GM21825 (cell line): Measurements from ENCODE around the gene NPM3.

ENCODE experiments used
- ATAC-seq: cut with Tn5 transposase; IDR thresholded peaks from one replicate; pipeline ENCODE4 v1.9.1; 2021; ENCODE audit warnings: mild to moderate bottlenecking, moderate library complexity; ENCODE audit not compliant: unreplicated experiment

The NPM3 gene

DNA sequence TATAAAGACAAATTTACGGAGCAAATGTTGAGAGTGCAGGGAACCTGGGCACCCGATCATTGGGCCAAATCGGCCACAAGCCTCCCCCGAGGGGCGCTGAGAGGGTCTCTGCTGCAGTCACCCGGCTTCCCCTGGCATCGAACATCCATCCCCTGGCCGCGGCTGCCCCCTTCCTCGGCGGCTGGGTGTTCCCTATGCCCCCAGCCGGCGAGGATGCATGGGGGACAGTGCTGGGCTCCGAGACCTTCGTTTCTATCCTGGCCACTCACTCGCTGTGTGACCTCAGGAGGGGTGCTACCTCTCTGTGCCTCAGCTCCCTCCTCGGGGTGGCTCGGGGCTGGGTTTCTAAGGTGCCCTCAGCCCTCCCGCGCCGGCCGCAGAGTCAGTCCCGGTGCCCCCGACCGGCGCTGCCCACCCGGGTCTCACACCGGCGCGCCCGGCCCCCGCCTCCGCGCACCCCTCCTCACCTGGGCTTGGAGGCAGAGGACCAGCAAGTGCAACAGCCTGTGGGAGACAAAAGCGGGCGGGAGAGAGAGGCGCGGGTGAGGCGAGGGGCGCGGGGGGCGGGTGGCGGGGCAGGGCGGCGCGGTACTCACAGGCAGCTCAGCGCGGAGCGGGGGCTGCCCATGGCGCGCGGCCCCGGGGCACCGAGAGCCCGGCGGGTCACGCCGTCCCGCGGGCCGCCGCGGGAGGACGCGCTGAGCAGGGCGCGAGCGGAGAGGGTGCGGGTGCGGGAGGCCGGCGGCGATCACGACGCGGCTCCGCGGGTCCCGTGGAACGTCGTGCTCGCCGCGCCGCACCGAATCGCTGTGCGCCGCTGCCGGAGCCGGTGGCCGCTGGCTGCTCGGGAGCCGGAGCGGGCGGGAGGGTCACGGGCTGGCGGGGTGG, 7.7 kb downstream of the NPM3 start, which contains the start of gene FGF8:
TSS of gene FGF8 (minus strand) at position 842 of the 888 bp plus-strand sequence. CDS start at position 628, 214 bp downstream.
- no peak for ATAC-seq

DNA sequence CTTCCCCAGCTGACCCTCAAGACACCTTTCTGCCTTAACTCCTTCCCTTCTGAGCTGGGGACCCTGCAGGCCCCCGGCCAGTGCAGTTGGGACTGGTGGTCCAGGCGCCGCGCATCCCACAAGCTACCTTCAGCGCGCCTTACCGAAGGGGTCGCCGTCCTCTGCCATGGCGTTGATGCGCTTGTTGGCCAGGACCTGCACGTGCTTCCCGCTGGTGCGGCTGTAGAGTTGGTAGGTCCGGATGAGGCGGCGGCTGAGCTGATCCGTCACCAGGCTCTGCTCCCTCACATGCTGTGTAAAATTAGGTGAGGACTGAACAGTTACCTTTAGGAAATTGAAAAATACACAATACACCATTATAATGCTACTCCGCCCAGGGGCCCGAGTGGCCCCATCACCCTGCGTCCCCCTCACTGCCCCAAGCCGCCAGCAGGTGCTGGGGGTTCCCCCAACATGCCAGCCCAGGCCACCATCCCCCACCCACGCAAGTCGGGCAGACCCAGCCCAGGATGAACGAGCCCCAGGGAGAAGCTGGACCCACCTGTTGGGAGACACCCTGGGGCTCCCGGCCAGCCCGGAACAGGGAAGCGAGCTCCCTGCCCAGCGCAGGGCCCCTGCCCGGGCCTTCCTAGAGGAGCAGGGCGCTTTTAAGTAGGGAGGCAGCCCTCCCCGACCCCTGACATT, 8.5 kb downstream of the NPM3 start:
- no peak for ATAC-seq

DNA sequence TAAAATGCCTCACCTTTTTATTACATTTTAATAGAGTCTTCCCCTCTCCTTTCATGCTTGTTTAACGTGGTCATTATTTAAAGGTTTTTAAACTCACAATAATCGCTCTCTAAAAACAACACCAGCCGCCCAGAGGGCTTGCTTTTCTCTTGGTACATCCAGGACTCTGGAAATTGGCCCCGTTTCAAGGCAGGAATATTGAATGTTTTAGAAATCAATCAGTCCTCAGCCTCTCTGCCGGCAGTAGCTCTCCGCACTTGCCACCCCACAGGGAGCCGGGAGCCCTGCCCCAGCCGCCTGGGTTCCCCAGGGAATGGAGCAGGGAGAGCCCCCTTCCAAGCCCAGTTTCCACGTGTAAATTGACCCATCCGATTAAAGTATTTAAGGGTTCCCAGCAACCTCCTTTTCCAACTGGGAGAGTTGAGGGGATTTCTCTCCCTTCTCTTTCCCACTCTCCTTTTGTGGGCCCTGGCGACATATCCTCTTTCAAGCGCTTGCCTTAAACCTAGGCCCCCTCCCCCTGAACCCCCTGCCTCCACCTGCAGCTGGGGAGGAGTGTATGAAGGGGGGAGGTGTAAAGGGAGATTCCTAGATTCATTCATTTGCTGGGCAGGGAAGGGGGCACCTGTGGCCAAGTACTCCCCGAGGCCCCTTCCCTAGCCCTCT, 9.2 kb downstream of the NPM3 start:
- ATAC-seq: no peak

DNA sequence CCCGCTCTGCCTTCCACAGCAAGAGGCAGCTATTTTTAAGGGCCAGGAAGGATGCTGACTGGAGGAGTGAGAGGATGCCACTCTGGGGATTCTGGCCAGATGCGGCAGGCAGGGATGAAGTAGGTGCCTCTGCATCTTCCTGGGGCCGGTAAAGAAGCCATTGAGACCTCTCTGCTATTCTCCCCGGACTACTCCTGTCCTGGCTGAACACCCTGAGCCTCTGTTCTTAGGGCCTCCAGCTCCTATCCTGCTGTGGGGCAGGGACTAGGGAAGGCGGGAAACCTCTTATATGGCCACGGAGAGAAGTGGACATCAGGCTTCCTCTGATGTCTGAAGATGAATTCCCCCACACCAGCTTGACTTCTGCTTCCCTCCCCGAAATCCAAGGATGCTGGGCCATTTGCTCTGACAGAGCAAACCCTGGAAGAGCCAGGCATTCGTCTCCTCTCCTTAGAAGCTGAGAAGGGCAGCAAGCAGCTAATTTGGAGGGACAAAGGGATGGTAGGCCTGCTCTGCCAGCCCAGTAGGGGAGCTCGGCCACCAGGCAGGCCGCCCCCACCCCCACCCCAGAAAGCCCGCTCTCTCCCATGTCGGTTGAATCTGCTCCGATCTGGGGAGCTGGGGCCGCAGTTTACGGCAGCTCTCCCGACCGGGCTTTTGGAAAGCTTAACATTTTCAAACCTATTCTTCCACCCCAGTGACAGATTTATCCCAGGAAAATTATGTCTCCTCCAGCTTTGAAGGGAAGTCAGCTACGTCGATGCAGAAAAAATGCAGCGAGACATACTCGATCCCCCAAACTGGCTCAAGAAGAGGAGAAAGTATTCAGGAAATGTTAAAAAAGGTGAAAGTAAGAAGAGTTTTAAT, 10.1 kb downstream of the NPM3 start:
- ATAC-seq: no peak

DNA sequence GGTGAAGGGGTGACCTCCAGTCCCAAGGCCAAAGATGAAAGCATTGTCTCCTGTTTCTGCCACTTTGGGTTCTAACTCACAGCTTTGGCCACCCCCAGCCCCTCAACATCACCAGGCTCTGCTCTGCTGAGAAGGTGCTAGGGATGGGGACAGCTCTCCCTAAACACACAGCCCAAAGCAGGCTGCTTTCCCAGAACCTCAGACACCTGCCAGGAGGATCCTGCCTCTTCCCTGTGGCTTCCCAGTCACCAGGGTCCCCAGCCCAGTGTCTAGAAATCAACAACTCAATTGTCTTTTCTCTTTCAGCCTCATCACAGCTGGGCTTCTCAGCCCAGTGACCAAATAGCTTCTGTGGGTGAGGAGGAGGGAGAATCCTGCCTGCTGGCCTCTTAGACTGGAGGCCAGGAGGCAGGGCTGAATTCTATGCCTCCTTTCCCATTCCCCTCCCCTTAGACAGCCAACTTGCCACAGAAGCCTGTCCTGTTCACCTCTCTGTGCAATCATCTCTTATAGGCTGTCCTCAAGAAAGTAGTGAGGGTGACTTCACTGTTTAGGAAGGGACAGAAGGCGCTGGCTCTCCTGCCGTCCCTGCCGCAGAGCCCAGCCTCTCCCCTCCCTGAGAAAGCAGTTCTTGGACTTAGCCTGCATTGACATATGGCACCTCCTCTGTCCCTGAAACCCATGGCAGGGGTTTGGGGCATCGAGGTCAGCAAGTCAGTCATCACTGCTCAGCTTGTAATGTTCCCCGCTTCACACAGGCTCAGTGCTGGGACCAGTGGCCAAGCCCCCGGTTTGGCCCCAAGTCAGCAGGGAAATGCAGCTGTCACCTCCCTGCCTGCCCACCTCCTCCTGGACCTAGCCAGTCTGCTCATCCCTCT, 11.0 kb downstream of the NPM3 start:
- no peak for ATAC-seq

DNA sequence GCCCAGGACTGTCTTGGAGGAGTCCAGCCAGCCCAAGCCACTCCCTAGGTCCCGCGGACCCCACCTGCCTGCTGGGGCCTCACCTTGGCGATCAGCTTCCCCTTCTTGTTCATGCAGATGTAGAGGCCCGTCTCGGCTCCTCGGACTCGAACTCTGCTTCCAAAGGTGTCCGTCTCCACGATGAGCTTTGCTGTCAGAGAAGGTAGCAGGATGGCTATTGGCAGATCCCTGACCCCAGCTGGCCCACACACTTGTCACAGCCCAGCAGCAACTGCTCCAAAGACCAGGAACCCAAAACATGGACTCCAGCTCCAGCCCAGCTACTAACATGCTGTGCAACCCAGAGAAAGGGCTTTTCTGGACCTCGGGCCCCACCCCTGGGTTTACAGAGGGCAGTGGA, 11.9 kb downstream of the NPM3 start:
- ATAC-seq: no peak

DNA sequence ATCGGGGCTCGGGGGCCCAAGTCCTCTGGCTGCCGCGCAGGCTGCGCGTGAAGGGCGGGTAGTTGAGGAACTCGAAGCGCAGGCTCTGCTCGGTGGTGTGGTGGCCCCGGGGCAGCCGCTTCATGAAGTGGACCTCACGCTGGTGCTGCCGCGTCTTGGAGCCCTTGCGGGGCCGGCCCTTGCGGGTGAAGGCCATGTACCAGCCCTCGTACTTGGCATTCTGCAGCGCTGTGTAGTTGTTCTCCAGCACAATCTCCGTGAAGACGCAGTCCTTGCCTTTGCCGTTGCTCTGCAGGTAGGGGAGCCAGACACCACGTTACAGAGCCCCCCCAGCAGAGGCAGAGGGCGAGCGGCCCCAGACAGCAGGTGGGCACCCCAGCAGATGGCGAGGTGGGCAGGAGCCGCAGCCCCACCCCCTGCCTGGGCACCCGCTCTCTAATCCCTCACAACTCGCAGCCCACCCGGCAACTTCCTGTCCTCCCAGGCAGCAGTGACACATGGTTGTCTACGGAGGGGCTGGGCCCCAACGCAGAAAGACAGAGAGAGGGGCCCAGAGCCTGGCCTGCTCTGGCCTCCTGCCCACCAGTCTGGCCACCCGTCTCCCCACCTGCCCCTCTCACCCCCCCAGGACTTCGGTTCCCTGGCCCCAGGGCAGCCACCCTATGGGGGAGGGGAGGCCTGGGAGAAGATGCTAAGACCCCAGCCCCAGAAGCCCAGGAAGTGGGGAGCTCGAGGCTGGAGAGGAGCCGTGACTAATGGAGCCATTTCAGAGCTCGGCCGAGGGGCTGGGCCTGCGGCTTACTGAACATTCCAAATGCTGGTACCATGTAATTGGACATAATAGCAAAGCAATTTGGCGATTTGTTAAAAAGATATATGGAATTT, 12.7 kb downstream of the NPM3 start:
- no peak for ATAC-seq

DNA sequence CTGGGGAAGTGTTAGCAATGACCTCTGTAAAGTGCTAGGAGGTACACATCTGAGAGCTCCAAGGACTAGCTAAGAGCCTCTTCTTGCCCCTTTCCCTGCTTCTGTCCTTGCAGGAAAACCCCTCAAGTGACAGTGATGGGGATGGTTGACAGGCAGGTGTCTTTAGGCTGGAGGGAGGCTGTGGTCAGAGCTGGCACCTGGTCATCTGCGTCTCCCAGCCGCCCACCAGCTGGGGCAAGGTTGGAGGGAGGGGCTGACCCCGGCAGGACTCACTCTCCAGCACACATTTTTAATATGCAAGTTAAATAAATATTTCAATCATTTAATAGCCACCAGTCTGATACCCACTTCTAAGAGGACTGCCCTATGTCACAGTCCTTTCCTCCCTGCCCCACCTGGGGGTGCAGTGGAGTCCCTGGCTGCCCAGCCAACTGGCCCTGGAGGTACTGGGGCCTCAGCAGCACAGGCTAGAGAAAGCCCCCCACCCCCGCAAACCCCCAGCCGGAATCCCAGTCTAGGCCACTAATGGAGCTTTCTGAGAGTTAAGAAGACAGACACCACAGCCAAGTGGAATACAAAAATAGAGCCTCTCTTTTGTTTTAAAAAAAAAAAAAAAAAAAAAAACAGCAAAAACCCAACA, 13.6 kb downstream of the NPM3 start:
- ATAC-seq: no peak

DNA sequence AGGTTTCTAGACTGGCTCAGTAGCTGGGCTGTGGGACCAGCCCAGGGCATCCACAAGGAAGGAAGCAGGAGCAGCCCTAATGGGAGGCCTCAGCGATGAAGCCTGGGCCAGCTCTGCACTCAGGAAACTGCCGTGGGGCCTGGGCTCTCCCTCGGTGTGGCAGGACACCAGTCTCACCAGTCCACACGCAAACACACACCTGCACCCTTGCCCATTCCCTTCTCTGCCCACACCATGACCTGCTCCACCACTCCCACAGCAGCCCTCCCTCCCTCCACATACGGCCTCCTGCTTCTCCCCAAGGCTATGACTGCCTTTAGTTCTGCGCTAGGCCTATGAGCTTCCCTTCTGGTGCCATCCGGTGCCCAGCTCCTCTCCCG, 14.5 kb downstream of the NPM3 start:
- no peak for ATAC-seq

DNA sequence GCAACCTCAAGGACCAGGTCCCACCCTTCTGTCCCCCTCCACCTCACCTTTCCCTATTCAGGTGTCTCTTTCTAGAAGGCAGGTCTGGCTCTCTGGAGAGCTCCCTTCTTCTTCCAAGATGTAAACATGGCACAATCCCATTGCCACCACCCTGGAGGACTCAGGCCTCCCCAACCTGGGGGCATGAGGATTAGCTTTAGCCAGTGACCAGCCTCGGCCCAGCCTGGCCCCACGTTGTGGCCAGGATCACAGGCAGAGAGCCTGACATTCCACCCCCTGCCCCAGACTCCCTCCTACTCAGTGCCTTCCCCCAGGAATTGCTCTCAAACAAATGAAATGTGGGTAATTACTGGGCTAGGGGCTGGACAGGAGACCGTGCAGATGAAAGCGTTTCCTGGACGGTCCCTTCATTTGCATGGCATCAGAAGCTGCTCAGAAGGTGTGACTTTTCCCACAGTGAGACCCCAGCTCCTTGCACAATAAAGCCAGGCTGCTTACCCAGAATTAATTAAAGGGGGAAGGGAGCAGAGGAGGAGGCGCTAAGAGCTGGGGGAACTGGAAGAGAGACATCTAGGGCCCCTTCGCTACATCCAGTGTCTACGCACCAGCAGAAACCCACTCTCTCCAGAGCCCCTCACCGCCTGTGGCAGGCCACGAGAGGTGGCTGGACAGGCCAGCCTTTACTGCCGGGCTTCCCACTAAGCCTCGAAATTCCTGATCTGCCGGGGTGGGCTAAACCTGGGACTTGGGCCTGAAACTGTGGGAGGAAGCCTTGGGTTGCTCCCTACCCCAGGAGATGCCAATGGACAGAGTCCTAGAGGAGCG, 15.1 kb downstream of the NPM3 start:
- ATAC-seq: no peak

DNA sequence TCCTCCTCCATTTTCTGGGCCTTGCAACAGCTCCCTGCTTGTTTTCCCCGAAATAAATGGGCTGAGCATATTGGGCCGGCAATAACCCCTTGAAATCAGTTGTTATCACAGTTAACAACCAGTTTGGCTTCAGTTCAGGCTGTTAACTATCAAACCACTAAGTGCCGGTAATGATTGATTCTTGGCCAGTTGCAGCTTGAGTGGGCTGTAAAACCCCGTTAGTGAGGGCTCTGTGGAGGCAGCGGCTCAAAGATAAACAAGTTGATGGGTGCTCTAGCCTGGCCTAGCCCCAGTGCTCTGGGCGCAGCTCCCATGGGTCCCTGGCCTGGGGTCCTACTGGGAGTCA, 15.7 kb downstream of the NPM3 start:
- ATAC-seq: no peak

DNA sequence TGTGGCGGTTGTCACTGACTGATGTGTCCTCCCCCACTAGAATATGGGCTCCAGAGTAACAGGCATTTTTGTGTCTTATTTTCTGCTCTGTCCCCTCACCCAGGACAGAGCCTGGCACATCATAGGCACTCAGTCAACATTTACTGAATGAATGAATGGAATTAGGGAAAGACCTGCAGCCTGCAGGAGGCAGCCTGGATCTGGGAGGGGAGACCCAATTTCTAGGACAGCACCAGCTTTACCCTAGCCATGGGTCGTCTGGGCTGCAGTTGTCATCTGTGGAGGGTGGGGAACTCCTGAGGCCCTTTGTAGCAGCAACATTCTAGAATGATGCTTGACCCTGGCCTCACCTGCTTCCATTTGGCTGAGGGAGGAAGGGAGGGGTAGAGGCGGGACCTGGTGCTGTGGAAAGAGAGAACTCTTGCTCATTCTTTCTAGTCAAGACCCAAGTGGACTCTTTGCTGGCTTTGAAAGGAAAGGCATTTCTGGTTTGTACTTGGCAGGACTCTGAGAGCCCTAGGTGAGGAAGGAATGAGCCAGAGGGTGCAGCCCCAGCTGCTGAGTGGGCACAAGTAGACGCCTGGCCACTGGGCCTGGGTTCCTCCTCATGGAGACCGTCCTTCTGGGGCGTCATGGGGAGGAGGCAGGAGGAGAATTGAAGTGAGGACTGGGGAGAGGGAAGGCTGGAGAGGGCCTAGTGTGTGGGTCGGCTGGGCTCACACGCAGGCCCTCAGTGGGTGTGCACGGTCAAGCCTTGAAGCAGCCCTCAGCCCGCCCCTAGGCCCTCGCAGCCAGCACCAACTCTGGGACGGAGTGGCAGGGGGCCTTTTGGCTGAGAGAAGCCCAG, 16.3 kb downstream of the NPM3 start:
- no peak for ATAC-seq

DNA sequence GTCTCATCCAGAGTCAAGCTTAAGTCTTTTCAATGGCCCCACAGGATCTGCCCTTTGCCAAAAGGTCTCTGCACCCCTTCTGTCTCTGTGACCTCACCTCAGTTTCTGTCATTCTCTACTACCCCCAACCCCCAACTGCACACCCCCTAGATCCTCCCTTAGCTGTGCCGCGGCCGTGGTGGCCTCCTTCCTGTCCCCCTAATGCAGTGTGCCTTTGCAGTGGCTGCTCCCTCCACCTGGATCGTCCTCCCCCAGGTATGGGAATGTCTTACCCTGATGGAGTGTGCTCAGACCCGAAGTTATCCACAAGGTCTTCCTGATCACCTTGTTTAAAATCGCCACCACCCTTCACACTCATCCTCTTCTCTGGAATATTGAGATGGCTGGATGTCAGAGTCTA, 16.9 kb downstream of the NPM3 start:
- ATAC-seq: no peak

DNA sequence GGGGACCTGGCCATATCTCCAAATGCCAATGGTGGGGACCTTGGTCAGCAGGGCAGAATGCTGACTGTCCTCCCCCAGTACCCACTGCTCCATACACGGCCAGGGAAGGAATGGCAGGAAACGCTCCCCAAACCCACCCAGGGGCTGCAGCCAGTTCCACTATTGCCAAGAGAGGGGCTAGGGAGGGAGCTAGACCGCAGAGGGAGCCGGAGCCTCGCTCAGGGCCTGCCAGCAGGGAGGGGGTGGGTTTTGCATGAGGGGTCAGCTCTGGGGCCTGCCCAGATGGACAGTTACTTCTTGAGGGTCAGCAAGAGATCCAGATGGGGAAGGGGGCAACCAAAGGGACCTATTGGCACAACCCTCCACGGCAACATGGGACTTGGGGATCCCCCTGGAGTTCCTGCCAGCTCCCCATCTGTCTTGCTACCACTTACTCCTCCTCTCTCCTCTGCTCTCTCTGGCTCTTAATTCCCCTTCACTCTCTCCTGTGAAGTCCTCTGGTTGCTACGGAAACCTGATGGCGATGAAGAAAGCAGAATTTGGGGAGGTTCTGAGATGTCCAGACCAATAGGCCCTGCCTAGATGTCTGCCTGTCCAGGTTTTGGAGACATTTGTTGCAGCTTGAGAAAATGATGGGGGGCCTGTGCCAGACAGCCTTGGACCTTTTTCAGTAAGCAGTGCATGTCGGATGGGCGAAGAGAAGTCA, 20.0 kb downstream of the NPM3 start:
- ATAC-seq: no peak

DNA sequence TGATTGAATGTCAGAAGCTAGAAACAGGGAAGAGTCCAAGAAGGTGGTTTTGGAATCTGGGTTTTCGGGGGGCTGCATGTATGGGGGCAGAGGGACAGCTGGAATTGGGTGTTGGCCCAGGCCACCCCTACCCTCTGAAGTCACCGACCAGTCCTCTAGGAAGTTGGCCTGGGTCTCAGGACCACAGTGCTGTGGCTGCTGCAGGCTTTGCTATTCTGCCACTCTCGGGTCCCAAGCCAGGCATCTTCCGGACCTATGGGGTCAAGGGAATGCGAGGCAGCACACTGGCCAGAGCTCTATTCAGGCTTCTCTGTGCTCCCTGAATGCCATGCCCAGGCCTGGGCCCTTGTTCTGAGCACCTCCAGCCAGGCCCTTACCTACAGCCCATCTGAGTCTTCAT, 20.5 kb downstream of the NPM3 start:
- ATAC-seq: no peak

DNA sequence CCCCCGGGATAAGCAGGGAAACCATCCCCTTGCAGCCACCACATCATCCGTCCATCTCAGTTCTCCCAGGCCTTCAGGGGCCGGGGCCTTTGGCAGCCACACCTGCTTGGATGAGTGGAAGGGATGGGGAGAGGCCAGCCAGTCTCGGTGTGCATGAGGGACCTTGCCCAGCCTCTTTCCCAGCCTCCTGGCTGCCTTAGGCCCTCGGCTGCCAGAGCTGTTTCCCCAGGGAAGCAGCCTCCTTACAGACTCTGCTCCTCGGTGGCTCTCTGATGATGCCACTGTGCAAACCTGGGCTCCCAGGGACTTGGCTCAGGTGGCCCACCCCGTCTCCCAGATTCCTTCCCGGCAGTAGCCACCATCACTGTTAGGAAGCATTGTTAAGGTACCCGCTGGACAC, 22.0 kb downstream of the NPM3 start:
- no peak for ATAC-seq
